WERI-Rb-1 (cell line): ENCODE results near the gene HES2.
"Not testable (repeated sequence)": the region's sequence is repeated elsewhere in the genome, so short reads cannot be mapped to it uniquely, and the experiment has no call there.

Source experiments
- DNase-seq: peaks from one replicate; pipeline ENCODE4 v3.0.0-alpha.2; 2020
- H3K27ac ChIP-seq: fragments of 250-450 bp; sonication (Bioruptor Pico); 2 replicates; pipeline ENCODE4 v1.5.1; 2020; ENCODE audit warnings: mild to moderate bottlenecking, moderate library complexity
- H3K27me3 ChIP-seq: fragments of 250-450 bp; sonication (Bioruptor Pico); 2 replicates; pipeline ENCODE4 v1.5.1; 2021; ENCODE audit warnings: mild to moderate bottlenecking, low read depth, moderate library complexity; ENCODE audit not compliant: insufficient read depth, severe bottlenecking
- H3K36me3 ChIP-seq: fragments of 250-450 bp; sonication (Bioruptor Pico); 2 replicates; pipeline ENCODE4 v1.5.1; 2020; ENCODE audit warnings: mild to moderate bottlenecking, moderate library complexity
- H3K4me3 ChIP-seq: 2 replicates; pipeline ENCODE4 v1.5.1; 2011; ENCODE audit warnings: low read depth, mild to moderate bottlenecking, control low read depth, low read length
- H3K9me3 ChIP-seq: fragments of 250-450 bp; sonication (Bioruptor Pico); 2 replicates; pipeline ENCODE4 v1.5.1; 2021; ENCODE audit warnings: mild to moderate bottlenecking, moderate library complexity; ENCODE audit not compliant: severe bottlenecking
- CTCF ChIP-seq: IDR thresholded peaks from 2 replicates; pipeline ENCODE4 v1.5.1; 2011; ENCODE audit warnings: low read depth, mild to moderate bottlenecking, control low read depth, inconsistent platforms, low read length

The HES2 gene

GRCh38 chr1:6438047-6438525, 18.4 kb upstream of the HES2 start:
- DNase-seq: peak; percentile 86
- Histone ChIP-seq H3K36me3 (no peaks in the 10 kb centered on the region), H3K4me3 (no peak overlapping the region), H3K27me3 (no peaks in the 10 kb centered on the region), H3K9me3 (no peaks in the 10 kb centered on the region), H3K27ac (no peak overlapping the region)
- peak; percentile 93 for TF ChIP-seq CTCF

GRCh38 chr1:6437012-6437700, 17.4 kb upstream of the HES2 start:
- TF ChIP-seq CTCF: peak; percentile 50
- not testable (repeated sequence) for H3K36me3 ChIP-seq, H3K27me3 ChIP-seq, DNase-seq, H3K4me3 ChIP-seq, H3K27ac ChIP-seq, H3K9me3 ChIP-seq

- not testable (repeated sequence) for DNase-seq, H3K27ac ChIP-seq, H3K36me3 ChIP-seq, H3K4me3 ChIP-seq, H3K9me3 ChIP-seq, H3K27me3 ChIP-seq
Measured at GRCh38 chr1:6436277-6436676, 16.6 kb upstream of the HES2 start.

GRCh38 chr1:6435547-6435946, 15.8 kb upstream of the HES2 start:
- no peak overlapping the region for H3K4me3 ChIP-seq
- no peak overlapping the region for H3K27ac ChIP-seq
- H3K27me3 ChIP-seq: no peaks in the 10 kb centered on the region
- H3K36me3 ChIP-seq: no peaks in the 10 kb centered on the region
- no peaks in the 10 kb centered on the region for H3K9me3 ChIP-seq
- DNase-seq: no peak
- TF ChIP-seq CTCF: no peak

- H3K4me3 ChIP-seq: no peak overlapping the region
- H3K9me3 ChIP-seq: no peaks in the 10 kb centered on the region
- no peak for DNase-seq
- TF ChIP-seq CTCF: no peak
- H3K27me3 ChIP-seq: no peaks in the 10 kb centered on the region
- H3K27ac ChIP-seq: no peak overlapping the region
- no peaks in the 10 kb centered on the region for H3K36me3 ChIP-seq
Measured at GRCh38 chr1:6435129-6435528, 15.4 kb upstream of the HES2 start.

GRCh38 chr1:6434186-6434585, 14.5 kb upstream of the HES2 start:
- no peak overlapping the region for H3K27ac ChIP-seq
- H3K4me3 ChIP-seq: no peak overlapping the region
- H3K27me3 ChIP-seq: no peaks in the 10 kb centered on the region
- no peak for TF ChIP-seq CTCF
- H3K36me3 ChIP-seq: no peaks in the 10 kb centered on the region
- H3K9me3 ChIP-seq: no peaks in the 10 kb centered on the region
- DNase-seq: no peak

- H3K27me3 ChIP-seq, DNase-seq, H3K9me3 ChIP-seq, H3K4me3 ChIP-seq, H3K36me3 ChIP-seq, H3K27ac ChIP-seq: not testable (repeated sequence)
Measured at GRCh38 chr1:6431645-6432579, 12.2 kb upstream of the HES2 start.

- H3K9me3 ChIP-seq, H3K36me3 ChIP-seq, H3K27me3 ChIP-seq, H3K4me3 ChIP-seq, DNase-seq, H3K27ac ChIP-seq: not testable (repeated sequence)
Measured at GRCh38 chr1:6429660-6430411, 10.1 kb upstream of the HES2 start.
